ENCODE data around the gene ITGB8. TPM values are rescaled to one million over a fixed set of nuclear protein-coding genes. Genes with fewer than 3 reads are reported as not detected.

The ITGB8 gene
- total RNA-seq (under 1 TPM; 0.08 to 0.29 (median 0.16) TPM), total RNA-seq (0 to 2.4 (median 0.50) reads per million in 29 experiments)
- total RNA-seq (2013): 0.24 TPM

DNA sequence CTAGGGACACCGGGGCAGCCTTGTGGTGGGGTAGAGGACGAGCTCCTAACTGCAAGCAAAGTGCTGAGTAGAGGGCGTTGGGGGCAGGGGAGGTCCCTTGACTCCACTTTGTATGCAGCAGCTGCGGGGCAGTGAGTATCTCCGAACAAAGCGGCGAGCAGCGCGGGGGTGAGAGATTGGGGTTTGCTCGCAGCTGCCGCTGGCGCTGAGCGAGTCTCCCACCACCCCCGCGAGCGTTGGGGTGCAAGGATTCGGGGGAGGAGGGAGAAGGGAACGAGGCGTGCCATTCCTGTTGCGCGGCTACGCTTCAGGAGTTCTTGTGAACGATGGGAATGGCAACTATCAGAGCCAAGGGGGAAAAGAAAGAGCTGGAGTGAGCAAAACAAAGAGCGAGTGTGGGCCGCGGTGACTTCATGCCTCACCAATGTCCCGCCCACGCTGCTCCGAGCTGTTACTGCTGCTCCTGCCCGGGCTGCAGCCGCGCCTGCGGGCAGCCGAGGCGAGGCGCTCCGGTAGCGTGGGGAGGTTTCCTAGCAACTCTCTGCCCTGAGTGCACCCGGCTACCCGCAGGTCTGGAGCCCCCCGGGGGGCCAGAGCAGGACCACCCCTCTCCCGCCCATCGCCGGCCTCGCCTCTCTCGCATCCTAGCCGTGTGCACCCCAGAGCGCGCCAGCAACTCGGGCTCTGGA lies at the start of gene ITGB8:
Gene ITGB8 (plus strand): TSS at position 662 of the 689 bp plus-strand sequence. CDS start 907 bp downstream, outside the sequence.
- peak; percentile 26 to 54 (median 40) for ATAC-seq (replicated peaks in 1 of 4)
- Mint-ChIP-seq H3K27me3 (peaks cover 28 to 37% of the 10 kb centered on the region in 2 donors), H3K27ac (peak within 1 kb of the TSS in 1 of 2 donors; percentile 24), H3K36me3 (no peaks in the 10 kb centered on the region), H3K9me3 (no peaks in the 10 kb centered on the region), H3K4me3 (peak within 1 kb of the TSS; percentile 69 to 82 (median 75)), H3K4me1 (peaks cover 19 to 22% (median 21%) of the 10 kb centered on the region in 3 donors)
- CTCF ChIA-PET: interaction anchor here in 1 of 2 donors (0.5 to 0.6 kb wide), 2 partner anchors 93 to 615 kb away, joined by 3 to 6 read pairs; no protein-coding TSS in a partner anchor
- no peaks in the 10 kb centered on the region for H3K36me3 ChIP-seq (ENCODE audit: control insufficient read depth in 2 of 2, extremely low read depth in 1 of 2, insufficient read depth in 1 of 2, low read length in 1 of 2)
- under 1% methylated on average over 49 of the region's 50 CpGs for WGBS (ENCODE audit: insufficient coverage)
- POLR2A ChIA-PET: no interaction called here
- peak within 1 kb of the TSS; percentile 32 to 77 for H3K4me3 ChIP-seq (ENCODE audit: control insufficient read depth in 1 of 2, extremely low read depth in 1 of 2, low read length in 1 of 2)
- no peak within 1 kb of the TSS for H3K27ac ChIP-seq (ENCODE audit: low read length)
- no peaks in the 10 kb centered on the region for H3K9me3 ChIP-seq
- H3K4me1 ChIP-seq (ENCODE audit: control insufficient read depth in 1 of 2, extremely low read depth in 1 of 2, insufficient read depth in 2 of 2, low read length in 2 of 2): peaks cover 2 to 23% of the 10 kb centered on the region in 2 experiments
- peaks cover 0 to 25% of the 10 kb centered on the region in 2 experiments for H3K27me3 ChIP-seq (replicated peaks in 1 of 2; ENCODE audit: control insufficient read depth in 2 of 2, extremely low read depth in 1 of 2, insufficient read depth in 2 of 2, low read length in 1 of 2)
- peak in 5 of 35 experiments; percentile 1 to 23 (median 7) for DNase-seq

DNA sequence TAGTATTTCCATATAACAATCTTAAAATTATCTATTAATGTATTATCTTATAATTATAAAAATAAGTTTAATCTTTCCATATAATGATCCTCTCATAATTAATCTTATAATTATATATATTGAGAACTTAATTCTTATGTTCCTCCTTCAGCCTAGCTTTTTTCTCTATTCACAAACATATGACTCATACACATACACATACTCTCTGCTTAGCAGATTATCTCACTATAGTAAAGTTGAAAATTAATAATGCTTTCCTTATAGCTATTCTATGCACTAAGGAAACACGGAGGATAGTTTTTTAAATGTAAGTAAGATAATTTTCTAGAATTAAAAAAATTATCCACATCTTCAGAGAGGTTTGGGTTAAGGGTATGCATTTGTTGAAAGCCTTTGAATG lies 47.7 kb upstream of the ITGB8 start:
- POLR2A ChIA-PET: no interaction called here
- H3K4me3 Mint-ChIP-seq: no peak overlapping the region
- Histone ChIP-seq H3K9me3 (no peaks in the 10 kb centered on the region), H3K4me3 (ENCODE audit: control insufficient read depth in 1 of 2, extremely low read depth in 1 of 2, low read length in 1 of 2) (no peak overlapping the region), H3K27me3 (replicated peaks in 1 of 2; ENCODE audit: control insufficient read depth in 2 of 2, extremely low read depth in 1 of 2, insufficient read depth in 2 of 2, low read length in 1 of 2) (no peaks in the 10 kb centered on the region), H3K27ac (ENCODE audit: low read length) (no peak overlapping the region), H3K4me1 (ENCODE audit: control insufficient read depth in 1 of 2, extremely low read depth in 1 of 2, insufficient read depth in 2 of 2, low read length in 2 of 2) (no peaks in the 10 kb centered on the region), H3K36me3 (ENCODE audit: control insufficient read depth in 2 of 2, extremely low read depth in 1 of 2, insufficient read depth in 1 of 2, low read length in 1 of 2) (no peaks in the 10 kb centered on the region)
- DNase-seq: no peak
- no peaks in the 10 kb centered on the region for H3K36me3 Mint-ChIP-seq
- no CpG with 5 or more reads among the region's 1 CpG for WGBS (ENCODE audit: insufficient coverage)
- H3K27me3 Mint-ChIP-seq: no peaks in the 10 kb centered on the region
- H3K27ac Mint-ChIP-seq: no peak overlapping the region
- no peaks in the 10 kb centered on the region for H3K4me1 Mint-ChIP-seq
- no peaks in the 10 kb centered on the region for H3K9me3 Mint-ChIP-seq
- CTCF ChIA-PET: interaction anchor here in 1 of 2 donors (0.5 kb wide), 1 partner anchor 21 kb away, joined by 3 read pairs; no protein-coding TSS in a partner anchor
- no peak for ATAC-seq (replicated peaks in 1 of 4)

- Mint-ChIP-seq H3K4me1 (no peaks in the 10 kb centered on the region), H3K27me3 (no peaks in the 10 kb centered on the region), H3K36me3 (no peaks in the 10 kb centered on the region), H3K27ac (no peak overlapping the region), H3K9me3 (no peaks in the 10 kb centered on the region), H3K4me3 (no peak overlapping the region)
- POLR2A ChIA-PET: no interaction called here
- Histone ChIP-seq H3K4me1 (ENCODE audit: control insufficient read depth in 1 of 2, extremely low read depth in 1 of 2, insufficient read depth in 2 of 2, low read length in 2 of 2) (no peaks in the 10 kb centered on the region), H3K4me3 (ENCODE audit: control insufficient read depth in 1 of 2, extremely low read depth in 1 of 2, low read length in 1 of 2) (no peak overlapping the region), H3K9me3 (no peaks in the 10 kb centered on the region), H3K27ac (ENCODE audit: low read length) (no peak overlapping the region), H3K27me3 (replicated peaks in 1 of 2; ENCODE audit: control insufficient read depth in 2 of 2, extremely low read depth in 1 of 2, insufficient read depth in 2 of 2, low read length in 1 of 2) (no peaks in the 10 kb centered on the region), H3K36me3 (ENCODE audit: control insufficient read depth in 2 of 2, extremely low read depth in 1 of 2, insufficient read depth in 1 of 2, low read length in 1 of 2) (no peaks in the 10 kb centered on the region)
- DNase-seq (no peak), ATAC-seq (replicated peaks in 1 of 4) (no peak)
- no CpG with 5 or more reads among the region's 2 CpGs for WGBS (ENCODE audit: insufficient coverage)
- CTCF ChIA-PET: no interaction called here
Measured at GRCh38 chr7:20283385-20283784, 47.3 kb upstream of the ITGB8 start.

GRCh38 chr7:20284003-20284770 lies 46.5 kb upstream of the ITGB8 start:
- ChIA-PET CTCF (interaction anchor here in 1 of 2 donors (0.6 kb wide), 1 partner anchor 552 kb away, joined by 7 read pairs; no protein-coding TSS in a partner anchor), POLR2A (no interaction called here)
- no peaks in the 10 kb centered on the region for H3K9me3 Mint-ChIP-seq
- Histone ChIP-seq H3K4me1 (ENCODE audit: control insufficient read depth in 1 of 2, extremely low read depth in 1 of 2, insufficient read depth in 2 of 2, low read length in 2 of 2) (no peaks in the 10 kb centered on the region), H3K36me3 (ENCODE audit: control insufficient read depth in 2 of 2, extremely low read depth in 1 of 2, insufficient read depth in 1 of 2, low read length in 1 of 2) (no peaks in the 10 kb centered on the region), H3K9me3 (no peaks in the 10 kb centered on the region), H3K27me3 (replicated peaks in 1 of 2; ENCODE audit: control insufficient read depth in 2 of 2, extremely low read depth in 1 of 2, insufficient read depth in 2 of 2, low read length in 1 of 2) (no peaks in the 10 kb centered on the region), H3K4me3 (ENCODE audit: control insufficient read depth in 1 of 2, extremely low read depth in 1 of 2, low read length in 1 of 2) (no peak overlapping the region), H3K27ac (ENCODE audit: low read length) (no peak overlapping the region)
- no peak overlapping the region for H3K4me3 Mint-ChIP-seq
- no peaks in the 10 kb centered on the region for H3K27me3 Mint-ChIP-seq
- ATAC-seq (replicated peaks in 1 of 4) (no peak), DNase-seq (no peak)
- no peaks in the 10 kb centered on the region for H3K36me3 Mint-ChIP-seq
- H3K4me1 Mint-ChIP-seq: no peaks in the 10 kb centered on the region
- WGBS (ENCODE audit: insufficient coverage): 29% methylated on average over 1 of the region's 3 CpGs
- no peak overlapping the region for H3K27ac Mint-ChIP-seq

- no peaks in the 10 kb centered on the region for H3K27me3 Mint-ChIP-seq
- Histone ChIP-seq H3K27me3 (replicated peaks in 1 of 2; ENCODE audit: control insufficient read depth in 2 of 2, extremely low read depth in 1 of 2, insufficient read depth in 2 of 2, low read length in 1 of 2) (no peaks in the 10 kb centered on the region), H3K36me3 (ENCODE audit: control insufficient read depth in 2 of 2, extremely low read depth in 1 of 2, insufficient read depth in 1 of 2, low read length in 1 of 2) (no peaks in the 10 kb centered on the region), H3K4me3 (ENCODE audit: control insufficient read depth in 1 of 2, extremely low read depth in 1 of 2, low read length in 1 of 2) (no peak overlapping the region), H3K9me3 (no peaks in the 10 kb centered on the region), H3K4me1 (ENCODE audit: control insufficient read depth in 1 of 2, extremely low read depth in 1 of 2, insufficient read depth in 2 of 2, low read length in 2 of 2) (no peaks in the 10 kb centered on the region), H3K27ac (ENCODE audit: low read length) (no peak overlapping the region)
- ATAC-seq (replicated peaks in 1 of 4): no peak
- no peaks in the 10 kb centered on the region for H3K9me3 Mint-ChIP-seq
- H3K4me1 Mint-ChIP-seq: no peaks in the 10 kb centered on the region
- no peak overlapping the region for H3K27ac Mint-ChIP-seq
- ChIA-PET POLR2A (no interaction called here), CTCF (no interaction called here)
- no peaks in the 10 kb centered on the region for H3K36me3 Mint-ChIP-seq
- no peak overlapping the region for H3K4me3 Mint-ChIP-seq
- no peak for DNase-seq
Measured at GRCh38 chr7:20284771-20285143, 45.9 kb upstream of the ITGB8 start.

- H3K4me1 ChIP-seq (ENCODE audit: control insufficient read depth in 1 of 2, extremely low read depth in 1 of 2, insufficient read depth in 2 of 2, low read length in 2 of 2): no peaks in the 10 kb centered on the region
- H3K36me3 Mint-ChIP-seq: no peaks in the 10 kb centered on the region
- no peaks in the 10 kb centered on the region for H3K27me3 ChIP-seq (replicated peaks in 1 of 2; ENCODE audit: control insufficient read depth in 2 of 2, extremely low read depth in 1 of 2, insufficient read depth in 2 of 2, low read length in 1 of 2)
- H3K36me3 ChIP-seq (ENCODE audit: control insufficient read depth in 2 of 2, extremely low read depth in 1 of 2, insufficient read depth in 1 of 2, low read length in 1 of 2): no peaks in the 10 kb centered on the region
- H3K4me1 Mint-ChIP-seq: no peaks in the 10 kb centered on the region
- ATAC-seq (replicated peaks in 1 of 4) (no peak), DNase-seq (peak in 1 of 35 experiments; percentile 8)
- WGBS (ENCODE audit: insufficient coverage): no CpG with 5 or more reads among the region's 2 CpGs
- H3K27ac Mint-ChIP-seq: no peak overlapping the region
- H3K27ac ChIP-seq (ENCODE audit: low read length): no peak overlapping the region
- no peaks in the 10 kb centered on the region for H3K9me3 ChIP-seq
- no peak overlapping the region for H3K4me3 ChIP-seq (ENCODE audit: control insufficient read depth in 1 of 2, extremely low read depth in 1 of 2, low read length in 1 of 2)
- H3K27me3 Mint-ChIP-seq: no peaks in the 10 kb centered on the region
- ChIA-PET CTCF (interaction anchor here in 1 of 2 donors (0.6 kb wide), 1 partner anchor 20 kb away, joined by 3 read pairs; no protein-coding TSS in a partner anchor), POLR2A (no interaction called here)
- no peaks in the 10 kb centered on the region for H3K9me3 Mint-ChIP-seq
- no peak overlapping the region for H3K4me3 Mint-ChIP-seq
Measured at GRCh38 chr7:20287317-20287716, 43.4 kb upstream of the ITGB8 start.
